BJ (cell line): ENCODE data around the gene DGKQ. TPM values are rescaled to one million over a fixed set of nuclear protein-coding genes. Genes with fewer than 3 reads are reported as not detected.
"Not testable (repeated sequence)": the region's sequence is repeated elsewhere in the genome, so short reads cannot be mapped to it uniquely, and the experiment has no call there.

Source experiments
- CTCF ChIA-PET: fragments of 350-600 bp; formaldehyde crosslinking; extraction: SDS; loops from one replicate; lab custom pipeline; 2021; ENCODE audit warnings: antibody characterized with exemption, inconsistent platforms; lab: Yijun Ruan, JAX
- POLR2A ChIA-PET: fragments of 300-600 bp; sonication (Branson Sonifier 250); formaldehyde crosslinking; extraction: SDS; loops from one replicate; lab custom pipeline; 2021; ENCODE audit warnings: antibody characterized with exemption; lab: Charles Lee
- DNase-seq: peaks from one replicate; pipeline ENCODE4 v3.0.0-alpha.2; 2011; ENCODE audit warnings: low read depth
- H3K27me3 ChIP-seq: 2 replicates; pipeline ENCODE4 v1.6.0; 2011; ENCODE audit warnings: low read length; ENCODE audit not compliant: control insufficient read depth, insufficient read depth
- H3K36me3 ChIP-seq: 2 replicates; pipeline ENCODE4 v1.5.1; 2011; ENCODE audit warnings: low read length; ENCODE audit not compliant: control insufficient read depth, insufficient read depth
- H3K4me3 ChIP-seq: 2 replicates; pipeline ENCODE4 v1.5.1; 2011; ENCODE audit warnings: low read depth, mild to moderate bottlenecking, control low read depth, low read length
- polyA plus RNA-seq: library from polyadenylated mRNA; depleted of rRNA; stranded (reverse); fragments of >200 nt; gene quantifications from 2 replicates; pipeline ENCODE4 v1.2.3, GENCODE V29; 2011
- TF ChIP-seq, protein P1 (sequence below): IDR thresholded peaks from 2 replicates; pipeline ENCODE4 v1.5.1; 2011; ENCODE audit warnings: low read depth, mild to moderate bottlenecking, control low read depth, inconsistent platforms, low read length, moderate library complexity; ENCODE audit not compliant: insufficient read depth

Gene DGKQ
- polyA plus RNA-seq, 1 experiment = 6.5 TPM

DNA sequence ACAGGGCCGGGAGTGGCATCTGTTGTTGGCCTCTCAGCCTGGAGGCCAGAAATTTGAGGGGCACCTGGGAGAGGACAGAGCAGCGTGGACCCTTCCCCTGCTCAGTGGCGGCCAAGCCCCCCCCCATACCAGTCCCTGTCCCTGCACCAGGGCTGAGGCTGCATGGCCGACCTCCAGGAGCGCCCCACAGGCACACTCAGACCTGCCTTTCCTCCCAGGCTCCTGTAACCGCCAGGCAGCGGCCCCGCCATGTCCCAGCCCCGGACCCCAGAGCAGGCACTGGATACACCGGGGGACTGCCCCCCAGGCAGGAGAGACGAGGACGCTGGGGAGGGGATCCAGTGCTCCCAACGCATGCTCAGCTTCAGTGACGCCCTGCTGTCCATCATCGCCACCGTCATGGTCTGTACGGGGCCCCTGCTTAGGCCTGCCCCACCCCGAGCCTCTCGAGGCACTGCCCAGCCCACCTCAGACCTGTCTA is 25.8 kb downstream of the DGKQ start:
- no peaks in the 10 kb centered on the region for H3K36me3 ChIP-seq
- POLR2A ChIA-PET = no interaction called here
- CTCF ChIA-PET = no interaction called here
- TF ChIP-seq, protein P1, sequence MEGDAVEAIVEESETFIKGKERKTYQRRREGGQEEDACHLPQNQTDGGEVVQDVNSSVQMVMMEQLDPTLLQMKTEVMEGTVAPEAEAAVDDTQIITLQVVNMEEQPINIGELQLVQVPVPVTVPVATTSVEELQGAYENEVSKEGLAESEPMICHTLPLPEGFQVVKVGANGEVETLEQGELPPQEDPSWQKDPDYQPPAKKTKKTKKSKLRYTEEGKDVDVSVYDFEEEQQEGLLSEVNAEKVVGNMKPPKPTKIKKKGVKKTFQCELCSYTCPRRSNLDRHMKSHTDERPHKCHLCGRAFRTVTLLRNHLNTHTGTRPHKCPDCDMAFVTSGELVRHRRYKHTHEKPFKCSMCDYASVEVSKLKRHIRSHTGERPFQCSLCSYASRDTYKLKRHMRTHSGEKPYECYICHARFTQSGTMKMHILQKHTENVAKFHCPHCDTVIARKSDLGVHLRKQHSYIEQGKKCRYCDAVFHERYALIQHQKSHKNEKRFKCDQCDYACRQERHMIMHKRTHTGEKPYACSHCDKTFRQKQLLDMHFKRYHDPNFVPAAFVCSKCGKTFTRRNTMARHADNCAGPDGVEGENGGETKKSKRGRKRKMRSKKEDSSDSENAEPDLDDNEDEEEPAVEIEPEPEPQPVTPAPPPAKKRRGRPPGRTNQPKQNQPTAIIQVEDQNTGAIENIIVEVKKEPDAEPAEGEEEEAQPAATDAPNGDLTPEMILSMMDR = no peak
- no peak for DNase-seq
- H3K4me3 ChIP-seq = no peak overlapping the region
- no peaks in the 10 kb centered on the region for H3K27me3 ChIP-seq

DNA sequence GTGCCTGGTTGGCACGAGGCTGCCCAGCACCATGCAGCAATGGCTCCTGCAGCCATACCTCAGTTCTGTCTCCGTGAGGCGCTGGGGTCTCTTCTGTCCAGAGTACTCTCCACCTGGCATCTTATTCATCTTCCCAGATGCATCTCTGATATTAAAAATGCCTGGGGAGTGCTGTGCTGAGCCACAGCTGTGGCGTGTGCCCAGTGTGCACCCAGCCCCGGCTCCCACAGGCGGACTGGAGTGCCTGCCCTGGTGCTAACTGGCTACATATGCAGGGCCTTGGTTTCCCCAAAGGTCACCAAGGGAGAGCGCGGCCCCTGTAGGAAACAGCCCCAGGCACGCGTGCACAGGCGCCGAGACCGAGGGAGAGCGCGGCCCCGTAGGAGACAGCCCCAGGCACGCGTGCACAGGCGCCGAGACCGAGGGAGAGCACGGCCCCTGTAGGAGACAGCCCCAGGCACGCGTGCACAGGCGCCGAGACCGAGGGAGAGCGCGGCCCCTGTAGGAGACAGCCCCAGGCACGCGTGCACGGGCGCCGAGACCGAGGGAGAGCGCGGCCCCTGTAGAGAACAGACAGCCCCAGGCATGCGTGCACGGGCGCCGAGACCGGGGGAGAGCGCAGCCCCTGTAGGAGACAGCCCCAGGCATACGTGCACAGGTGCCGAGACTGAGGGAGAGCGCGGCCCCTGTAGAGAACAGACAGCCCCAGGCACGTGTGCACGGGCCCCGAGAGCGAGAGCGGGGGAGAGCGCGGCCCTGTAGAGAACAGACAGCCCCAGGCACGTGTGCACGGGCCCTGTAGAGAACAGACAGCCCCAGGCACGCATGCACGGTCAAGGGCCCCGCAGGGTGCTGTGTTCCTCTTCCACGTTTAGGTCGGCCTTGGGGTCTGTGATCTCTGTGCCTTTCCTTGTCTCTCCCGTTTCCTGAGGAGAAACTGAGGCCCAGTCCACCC is 26.6 kb downstream of the DGKQ start:
- Histone ChIP-seq H3K36me3 (no peaks in the 10 kb centered on the region), H3K4me3 (no peak overlapping the region), H3K27me3 (no peaks in the 10 kb centered on the region)
- TF ChIP-seq, protein P1 = no peak
- POLR2A ChIA-PET = no interaction called here
- DNase-seq = no peak
- CTCF ChIA-PET = no interaction called here

DNA sequence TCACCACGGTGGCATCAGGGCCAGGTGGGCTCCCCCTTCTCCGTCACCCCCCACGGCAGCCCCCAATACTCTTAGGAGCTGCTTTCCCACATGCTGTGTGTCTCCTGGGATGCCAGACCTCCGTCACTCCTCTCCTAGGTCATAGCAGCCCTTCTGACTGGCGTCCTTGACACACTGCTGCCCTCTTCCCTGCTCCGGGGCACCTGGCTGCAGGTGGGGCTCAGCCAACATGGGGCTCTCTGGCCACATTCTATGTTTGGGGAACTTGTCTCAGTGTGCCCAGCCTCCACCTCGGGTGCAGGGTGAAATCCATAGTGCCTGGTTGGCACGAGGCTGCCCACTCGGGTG is 27.3 kb downstream of the DGKQ start:
- Histone ChIP-seq H3K36me3 (no peaks in the 10 kb centered on the region), H3K4me3 (no peak overlapping the region), H3K27me3 (no peaks in the 10 kb centered on the region)
- no peak for DNase-seq
- ChIA-PET CTCF (no interaction called here), POLR2A (no interaction called here)
- TF ChIP-seq, protein P1 = no peak

DNA sequence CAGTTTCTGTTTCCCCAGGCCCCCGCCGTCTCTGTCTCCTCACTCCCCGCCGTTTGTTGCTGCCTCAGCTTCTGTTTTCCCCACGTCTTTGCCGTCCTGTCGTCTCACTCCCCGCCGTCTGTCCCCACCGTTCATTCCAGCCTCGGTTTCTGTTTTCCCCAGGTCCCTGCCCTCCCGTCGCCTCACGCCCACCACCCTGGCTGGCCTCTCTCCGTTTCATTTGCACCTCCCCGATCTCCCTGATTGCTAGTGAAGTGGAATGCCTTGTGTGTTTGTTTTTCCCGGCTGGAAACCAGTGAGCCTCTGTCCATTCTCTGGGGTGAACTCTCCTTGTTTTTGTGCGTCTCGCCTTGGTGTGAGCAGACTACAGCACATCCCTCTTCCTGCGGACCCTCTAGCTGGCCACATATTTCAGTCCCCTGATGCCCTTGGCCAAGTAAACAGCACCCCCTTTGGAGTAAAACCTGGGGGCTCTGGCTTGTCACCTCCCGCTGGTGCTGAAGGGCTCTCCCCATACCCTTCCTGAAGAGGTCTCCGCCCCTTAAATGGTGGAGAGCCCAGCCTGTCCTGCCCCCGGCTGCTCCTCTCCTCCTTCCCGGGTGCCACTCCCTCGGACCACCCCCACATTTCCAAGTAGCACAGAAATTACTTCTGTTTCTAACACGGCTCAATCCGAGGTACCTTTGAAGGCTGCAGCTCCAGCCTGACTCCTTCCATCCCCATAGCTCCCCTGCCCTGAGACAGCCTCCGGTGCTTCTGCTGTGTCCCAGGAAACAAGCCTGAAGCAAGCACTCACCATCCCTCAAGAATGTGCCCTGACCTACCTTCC is 27.9 kb downstream of the DGKQ start:
- ChIA-PET CTCF (no interaction called here), POLR2A (no interaction called here)
- Histone ChIP-seq H3K4me3 (no peak overlapping the region), H3K36me3 (no peaks in the 10 kb centered on the region), H3K27me3 (no peaks in the 10 kb centered on the region)
- TF ChIP-seq, protein P1 = no peak
- DNase-seq = no peak

DNA sequence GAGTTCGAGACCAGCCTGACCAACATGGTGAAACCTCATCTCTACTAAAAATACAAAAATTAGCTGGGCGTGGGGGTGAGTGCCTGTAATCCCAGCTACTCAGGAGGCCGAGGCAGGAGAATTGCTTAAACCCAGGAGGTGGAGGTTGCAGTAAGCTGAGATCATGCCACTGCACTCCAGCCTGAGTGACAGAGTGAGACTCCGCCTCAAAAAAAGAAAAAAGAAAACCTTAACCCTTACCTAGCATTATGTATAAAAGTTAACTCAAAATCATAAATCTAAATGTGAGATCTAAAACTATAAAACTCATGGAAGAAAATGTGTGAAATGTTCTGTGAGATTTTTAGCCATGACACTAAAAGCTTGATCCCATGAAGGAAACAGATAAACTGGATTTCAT is 33.9 kb downstream of the DGKQ start:
- CTCF ChIA-PET, DNase-seq, POLR2A ChIA-PET, H3K27me3 ChIP-seq, H3K36me3 ChIP-seq, H3K4me3 ChIP-seq: not testable (repeated sequence)
